K562 (cell line): ENCODE data around the gene MKRN2OS. TPM values are rescaled to one million over a fixed set of nuclear protein-coding genes. Genes with fewer than 3 reads are reported as not detected.

ENCODE experiments used
- DPF2 ChIP-seq: fragments of 450-650 bp; IDR thresholded peaks from 2 replicates; pipeline ENCODE4 v1.6.1; 2016
- JUND ChIP-seq, 2 experiments: IDR thresholded peaks; 2 replicates in 1 of 2; 3 replicates in 1 of 2; pipeline ENCODE4 v1.6.1; 2011; ENCODE audit warnings: borderline replicate concordance in 2 of 2, low read depth in 2 of 2, low read length in 2 of 2, improper control_type of control experiment in 1 of 2, missing biosample characterization in 1 of 2, missing genetic modification characterization in 1 of 2, missing genetic modification reagents in 1 of 2
- NCOR1 ChIP-seq: fragments of 450-650 bp; IDR thresholded peaks from 2 replicates; pipeline ENCODE4 v1.6.1; 2016; ENCODE audit warnings: mild to moderate bottlenecking, moderate library complexity
- NR0B1 ChIP-seq: fragments of 450-650 bp; IDR thresholded peaks from one replicate; pipeline ENCODE4 v1.6.1; 2018; ENCODE audit warnings: mild to moderate bottlenecking, moderate library complexity; ENCODE audit not compliant: partially characterized antibody
- NUFIP1 ChIP-seq: fragments of 450-650 bp; IDR thresholded peaks from 2 replicates; pipeline ENCODE4 v1.6.1; 2018; ENCODE audit not compliant: partially characterized antibody
- RUNX1 ChIP-seq: sonication (generic); IDR thresholded peaks from 2 replicates; pipeline ENCODE4 v1.6.1; 2016; ENCODE audit warnings: antibody characterized with exemption, low read depth
- SLC30A9 ChIP-seq: fragments of 250-450 bp; sonication (Bioruptor Pico); IDR thresholded peaks from 2 replicates; pipeline ENCODE4 v1.8.0; 2022; ENCODE audit warnings: mild to moderate bottlenecking, moderate library complexity
- ZBTB40 ChIP-seq, 2 experiments: fragments of 450-650 bp in 1 of 2; sonication (generic) in 1 of 2; formaldehyde crosslinking in 1 of 2; IDR thresholded peaks; 2 replicates each; pipeline versions ENCODE4 v1.7.1 to v1.9.0; 2016 to 2022; ENCODE audit warnings: inconsistent platforms in 1 of 2, mild to moderate bottlenecking in 1 of 2, missing genetic modification reagents in 1 of 2
- ZFP36 ChIP-seq: fragments of 150-350 bp; IDR thresholded peaks from 2 replicates; pipeline ENCODE4 v1.6.1; 2018; ENCODE audit warnings: low read length, low read depth; ENCODE audit not compliant: partially characterized antibody
- ZNF143 ChIP-seq: sonication (generic); formaldehyde crosslinking; IDR thresholded peaks from 2 replicates; pipeline ENCODE4 v1.9.0; 2022; ENCODE audit warnings: mild to moderate bottlenecking, missing genetic modification reagents
- ZNF561 ChIP-seq: fragments of 450-650 bp; formaldehyde crosslinking; conservative IDR thresholded peaks from 2 replicates; pipeline ENCODE4 v1.4.0; 2020; ENCODE audit warnings: mild to moderate bottlenecking, moderate library complexity
- polyA plus RNA-seq, 8 experiments: library from polyadenylated mRNA; depleted of rRNA in 4 of 8; stranded (reverse) in 5 of 8; unstranded in 3 of 8; fragments of >200 nt; fragmentation: Nextera tagmentation in 2 of 8; fragmentation: Illumina TruSeq in 1 of 8; extraction: Ambion mirVana in 2 of 8; extraction: Trizol in 1 of 8; gene quantifications; 2 replicates each; pipeline versions ENCODE4 v1.2.1 to v1.2.3, GENCODE V29; 2011 to 2014; ENCODE audit warnings: inconsistent platforms in 1 of 8, missing spikeins in 1 of 8
- total RNA-seq, 7 experiments: library from RNA; depleted of rRNA in 6 of 7; stranded (reverse); fragments of >200 nt in 6 of 7; fragmentation: Illumina TruSeq in 2 of 7; extraction: Trizol in 2 of 7; gene quantifications; 2 replicates each; pipeline versions ENCODE4 v1.2.1 to v1.2.3, GENCODE V29; 2011 to 2021; ENCODE audit warnings: low replicate concordance in 1 of 7

MKRN2OS gene
- total and polyA plus RNA-seq, 9 of the 15 experiments (the other 6 are each of a cell fraction or from before 2014, with no cell fraction given) = 0.11 to 0.27 (median 0.17) TPM; not detected in 6

GRCh38 chr3:12556690-12557472 is 11.6 kb upstream of the MKRN2OS start, which contains the start of gene MKRN2 (continued):
- TF ChIP-seq ZBTB40 (IDR thresholded peaks at IDR 0.05) (peak; percentile 96), ZBTB40 (CRISPR knock-in tag; IDR thresholded peaks at IDR 0.05) (no peak; the same call in 1 of the 2 replicates), DPF2 (no peak), NUFIP1 (no peak), SLC30A9 (CRISPR knock-in tag) (no peak), ZFP36 (no peak), NR0B1 (no peak), JUND (IDR thresholded peaks at IDR 0.05; ENCODE audit: borderline replicate concordance, low read depth, low read length) (peak; percentile 76), JUND (tag; IDR thresholded peaks at IDR 0.05; ENCODE audit: borderline replicate concordance, low read depth, low read length) (peak; percentile 71; the same call in 1 of the 3 replicates), RUNX1 (no peak; the same call in 1 of the 2 replicates), ZNF143 (CRISPR knock-in tag) (no peak), NCOR1 (no peak; the same call in none of the 2 replicates), ZNF561 (CRISPR knock-in tag) (no peak)
